Endothelial cell of umbilical vein (primary cell): Measurements from ENCODE around the gene NXPE1. TPM values are rescaled to one million over a fixed set of nuclear protein-coding genes. Genes with fewer than 3 reads are reported as not detected.

Experiments used
- BruUV-seq: library from RNA; stranded (reverse); fragments of 400-500 nt; replicated peaks from 2 replicates; lab custom pipeline; 2021; lab: Mats Ljungman, UMichigan
- CTCF ChIA-PET: fragments of 300-600, 350-600 bp; sonication (Branson Sonifier 250); formaldehyde crosslinking; loops from one replicate; lab custom pipeline; 2021; ENCODE audit warnings: antibody characterized with exemption, inconsistent platforms; lab: Charles Lee
- POLR2A ChIA-PET: fragments of 300-600, 350-600 bp; sonication (Branson Sonifier 250); formaldehyde crosslinking; loops from one replicate; lab custom pipeline; 2021; ENCODE audit warnings: antibody characterized with exemption, inconsistent platforms; lab: Charles Lee
- DNase-seq: peaks from one replicate; pipeline ENCODE4 v3.0.0-alpha.2; 2011; ENCODE audit warnings: low read depth, low spot score
- FAIRE-seq: peaks from 2 replicates; lab custom pipeline; 2011; peaks lifted over from hg19 to GRCh38; lab: Jason Lieb, UNC
- H2AFZ ChIP-seq: 2 replicates; pipeline ENCODE4 v1.6.0; 2012; ENCODE audit warnings: low read depth, low read length, control low read depth, inconsistent platforms
- H3K27ac ChIP-seq: 2 replicates; pipeline ENCODE4 v1.5.1; 2011; ENCODE audit warnings: low read depth, mild to moderate bottlenecking, control low read depth, low read length, moderate library complexity; ENCODE audit not compliant: insufficient read depth
- H3K27me3 ChIP-seq, 2 experiments: 2 replicates each; pipeline versions ENCODE4 v1.6.0 to v1.6.1; 2011; ENCODE audit warnings: low read length in 2 of 2, mixed read lengths in 1 of 2; ENCODE audit not compliant: control insufficient read depth in 2 of 2, insufficient read depth in 2 of 2
- H3K36me3 ChIP-seq, 2 experiments: 2 replicates in 1 of 2; 3 replicates in 1 of 2; pipeline ENCODE4 v1.5.1; 2011; ENCODE audit warnings: low read length in 2 of 2, mild to moderate bottlenecking in 1 of 2, moderate library complexity in 1 of 2; ENCODE audit not compliant: control insufficient read depth in 2 of 2, insufficient read depth in 2 of 2; ENCODE audit errors: extremely low read depth in 1 of 2
- H3K4me1 ChIP-seq: 3 replicates; pipeline ENCODE4 v1.5.1; 2011; ENCODE audit warnings: mild to moderate bottlenecking, low read length; ENCODE audit not compliant: control insufficient read depth, insufficient read depth; ENCODE audit errors: extremely low read depth
- H3K4me2 ChIP-seq: 2 replicates; pipeline ENCODE4 v1.6.1; 2011; ENCODE audit warnings: low read length, control low read depth, mixed read lengths; ENCODE audit not compliant: insufficient read depth
- H3K4me3 ChIP-seq, 3 experiments: fragments of 200-600 bp in 1 of 3; sonication (generic), shearing (Covaris generic) in 1 of 3; replicated peaks in 1 of 3; 2 replicates each; pipeline ENCODE4 v1.5.1; 2011 to 2016; ENCODE audit warnings: control low read depth in 3 of 3, low read length in 3 of 3, mild to moderate bottlenecking in 2 of 3, inconsistent platforms in 1 of 3, low read depth in 1 of 3, moderate library complexity in 1 of 3; ENCODE audit not compliant: insufficient read depth in 1 of 3
- H3K79me2 ChIP-seq: 2 replicates; pipeline ENCODE4 v1.6.0; 2012; ENCODE audit warnings: low read length, inconsistent platforms; ENCODE audit not compliant: control insufficient read depth, insufficient read depth
- H3K9ac ChIP-seq: replicated peaks from 2 replicates; pipeline ENCODE3; 2011; ENCODE audit warnings: low read length, control low read depth; ENCODE audit not compliant: insufficient read depth; ENCODE audit errors: extremely low read depth
- H3K9me1 ChIP-seq: replicated peaks from 3 replicates; pipeline ENCODE4 v1.6.0; 2011; ENCODE audit warnings: mild to moderate bottlenecking, low read length; ENCODE audit not compliant: control insufficient read depth, insufficient read depth; ENCODE audit errors: extremely low read depth
- H3K9me3 ChIP-seq: replicated peaks from 2 replicates; pipeline ENCODE4 v1.5.1; 2012; ENCODE audit warnings: low read length, inconsistent platforms; ENCODE audit not compliant: control insufficient read depth, insufficient read depth
- H4K20me1 ChIP-seq: replicated peaks from 2 replicates; pipeline ENCODE3; 2011; ENCODE audit warnings: mild to moderate bottlenecking, low read length; ENCODE audit not compliant: control insufficient read depth, insufficient read depth; ENCODE audit errors: extremely low read depth
- CTCF ChIP-seq, 2 donors: IDR thresholded peaks; 1 replicate in 1 of 2; 2 replicates in 1 of 2; pipeline ENCODE4 v1.5.1; 2011; ENCODE audit warnings: low read length in 2 of 2, mild to moderate bottlenecking in 2 of 2, moderate library complexity in 2 of 2, control low read depth in 1 of 2, inconsistent platforms in 1 of 2, low read depth in 1 of 2; ENCODE audit not compliant: insufficient read depth in 1 of 2; ENCODE audit errors: extremely low read depth in 1 of 2
- EZH2 ChIP-seq: IDR thresholded peaks from 2 replicates; pipeline ENCODE4 v1.6.1; 2012; ENCODE audit warnings: borderline replicate concordance, low read depth, mild to moderate bottlenecking, moderate library complexity, low read length, inconsistent platforms; ENCODE audit not compliant: severe bottlenecking
- FOS ChIP-seq: IDR thresholded peaks from 2 replicates; pipeline ENCODE4 v1.6.1; 2011; ENCODE audit warnings: mild to moderate bottlenecking, low read length, moderate library complexity, borderline replicate concordance; ENCODE audit not compliant: insufficient read depth
- GATA2 ChIP-seq: IDR thresholded peaks from 2 replicates; pipeline ENCODE4 v1.7.0; 2011; ENCODE audit warnings: low read depth, mild to moderate bottlenecking, moderate library complexity, mixed read lengths, low read length; ENCODE audit not compliant: insufficient read length, insufficient read depth
- JUN ChIP-seq: IDR thresholded peaks from 2 replicates; pipeline ENCODE4 v1.6.1; 2011; ENCODE audit warnings: borderline replicate concordance, low read depth; ENCODE audit not compliant: insufficient read length, insufficient read depth
- MAX ChIP-seq: IDR thresholded peaks from 2 replicates; pipeline ENCODE4 v1.6.1; 2011; ENCODE audit not compliant: insufficient read depth, insufficient read length
- MYC ChIP-seq: IDR thresholded peaks from one replicate; pipeline ENCODE4 v1.6.1; 2011; ENCODE audit warnings: mild to moderate bottlenecking, low read depth, low read length
- POLR2A ChIP-seq: IDR thresholded peaks from 2 replicates; pipeline ENCODE4 v1.6.1; 2012; ENCODE audit warnings: low read depth, mild to moderate bottlenecking, control low read depth, low read length
- POLR2AphosphoS5 ChIP-seq: IDR thresholded peaks from 2 replicates; pipeline ENCODE4 v1.6.1; 2012; ENCODE audit warnings: low read depth, mild to moderate bottlenecking, control low read depth, low read length, moderate library complexity; ENCODE audit not compliant: insufficient read depth
- dilution Hi-C: fragments of 300-500 bp; cut with MboI; formaldehyde crosslinking; loops from one replicate; pipeline ENCODE4 v1.15.0; 2019; ENCODE audit warnings: low sequenced_read_pairs; ENCODE audit not compliant: extremely low pct_ligation_motif_present
- intact Hi-C: fragments of 100-400 bp; cut with micrococcal nuclease; formaldehyde crosslinking; loops from one replicate; pipeline ENCODE4 v1.10.0; 2022
- polyA plus RNA-seq, 4 experiments: library from polyadenylated mRNA; depleted of rRNA in 3 of 4; stranded (reverse) in 3 of 4; unstranded in 1 of 4; fragments of >200 nt; gene quantifications; 2 replicates each; pipeline versions ENCODE4 v1.2.1 to v1.2.3, GENCODE V29; 2011 to 2012; ENCODE audit warnings: missing spikeins in 1 of 4
- total RNA-seq: library from RNA; stranded (reverse); gene quantifications from 2 replicates; pipeline ENCODE4 v1.2.3, GENCODE V29; 2021

The NXPE1 gene
- total and polyA plus RNA-seq, 2 donors (not counting 3 experiments of a cell fraction or from before 2014, with no cell fraction given): not detected

GRCh38 chr11:114569801-114570200, 10.1 kb upstream of the NXPE1 start:
- Histone ChIP-seq H2AFZ (no peak overlapping the region), H3K9me3 (no peaks in the 10 kb centered on the region), H3K27ac (no peak overlapping the region), H3K36me3 (no peaks in the 10 kb centered on the region), H3K4me3 (no peak overlapping the region), H4K20me1 (no peaks in the 10 kb centered on the region), H3K4me2 (no peak overlapping the region), H3K9ac (no peak overlapping the region), H3K79me2 (no peaks in the 10 kb centered on the region), H3K4me1 (peaks cover 5% of the 10 kb centered on the region), H3K9me1 (no peaks in the 10 kb centered on the region), H3K27me3 (no peaks in the 10 kb centered on the region)
- CTCF ChIA-PET: no interaction called here
- DNase-seq (no peak), FAIRE-seq (no peak)
- POLR2A ChIA-PET: no interaction called here
- dilution Hi-C loops (no loop called here), intact Hi-C loops (loop anchor here (10.0 kb wide), 1 partner anchor 285 kb away; no protein-coding TSS in a partner anchor)
- no TSS peak for BruUV-seq
- TF ChIP-seq JUN (no peak), POLR2AphosphoS5 (no peak)

GRCh38 chr11:114566276-114566675, 6.6 kb upstream of the NXPE1 start:
- H3K4me2 ChIP-seq: no peak overlapping the region
- H3K9me3 ChIP-seq: no peaks in the 10 kb centered on the region
- POLR2A ChIA-PET: no interaction called here
- no peaks in the 10 kb centered on the region for H3K36me3 ChIP-seq
- no peak overlapping the region for H3K4me3 ChIP-seq
- intact Hi-C loops (loop anchor here (10.0 kb wide), 1 partner anchor 281 kb away; no protein-coding TSS in a partner anchor), dilution Hi-C loops (no loop called here)
- H3K27me3 ChIP-seq: no peaks in the 10 kb centered on the region
- H4K20me1 ChIP-seq: no peaks in the 10 kb centered on the region
- no TSS peak for BruUV-seq
- no peak overlapping the region for H3K9ac ChIP-seq
- FAIRE-seq: no peak
- CTCF ChIA-PET: no interaction called here
- no peak overlapping the region for H2AFZ ChIP-seq
- H3K27ac ChIP-seq: no peak overlapping the region
- H3K4me1 ChIP-seq: peaks cover 20% of the 10 kb centered on the region
- H3K79me2 ChIP-seq: no peaks in the 10 kb centered on the region
- TF ChIP-seq POLR2A (no peak), FOS (no peak), MAX (no peak), MYC (no peak), GATA2 (no peak), EZH2 (no peak), JUN (no peak), CTCF (IDR thresholded peaks at IDR 0.05; ENCODE audit: extremely low read depth in 1 of 2, insufficient read depth in 1 of 2, low read depth in 1 of 2, low read length in 2 of 2) (no peak), POLR2AphosphoS5 (no peak)
- H3K9me1 ChIP-seq: no peaks in the 10 kb centered on the region
- DNase-seq: no peak
